Right lobe of liver (tissue), 6 donors: ENCODE measurements around the gene C1orf105. TPM values are rescaled to one million over a fixed set of nuclear protein-coding genes. Genes with fewer than 3 reads are reported as not detected.
A peak's percentile ranks its signal among the peaks of the same experiment; 100 is the strongest.

Experiments
- ATAC-seq, 4 donors: fragments of 200-7000 bp; cut with Tn5 transposase; one replicate each; pipeline ENCODE4 v1.9.1; 2020; ENCODE audit warnings: mild to moderate bottlenecking in 4 of 4, moderate library complexity in 4 of 4
- DNase-seq, 3 donors: peaks; one replicate each; pipeline ENCODE4 v3.0.0-alpha.2; 2020
- H3K27ac ChIP-seq, 3 donors: fragments of 200-600 bp; one replicate each; pipeline ENCODE4 v1.8.0; 2022
- H3K27me3 ChIP-seq, 2 donors: fragments of 200-600 bp; one replicate each; pipeline ENCODE4 v1.8.0; 2022
- H3K36me3 ChIP-seq, 4 donors: fragments of 200-600 bp; sonication (generic) in 1 of 4; one replicate each; pipeline versions ENCODE4 v1.5.1 to v1.8.0; 2017 to 2022; ENCODE audit warnings: control low read depth in 1 of 4
- H3K4me1 ChIP-seq, 4 donors: fragments of 200-600 bp; sonication (generic) in 1 of 4; one replicate each; pipeline versions ENCODE4 v1.5.1 to v1.8.0; 2017 to 2022; ENCODE audit warnings: control low read depth in 1 of 4
- H3K4me3 ChIP-seq, 3 donors: fragments of 200-600 bp; one replicate each; pipeline ENCODE4 v1.8.0; 2022
- H3K9me3 ChIP-seq, 4 donors: fragments of 200-600 bp; sonication (generic) in 1 of 4; one replicate each; pipeline versions ENCODE4 v1.5.1 to v1.8.0; 2017 to 2022; ENCODE audit warnings: control low read depth in 1 of 4
- CTCF ChIP-seq, 4 donors: fragments of 200-600 bp in 3 of 4; fragments of 450-650 bp in 1 of 4; IDR thresholded peaks; one replicate each; pipeline versions ENCODE4 v1.5.1 to v1.8.0; 2016 to 2022; ENCODE audit warnings: antibody characterized with exemption in 4 of 4, mild to moderate bottlenecking in 2 of 4
- POLR2A ChIP-seq: fragments of 450-650 bp; IDR thresholded peaks from one replicate; pipeline ENCODE4 v1.6.1; 2017; ENCODE audit warnings: antibody characterized with exemption, mild to moderate bottlenecking
- WGBS: methylation state at CpG from one replicate; pipeline ENCODE4 v1.1.6; 2018; ENCODE audit warnings: low coverage, low lambda C conversion rate; ENCODE audit not compliant: insufficient coverage; ENCODE audit errors: missing lambda C conversion rate; 5-methylcytosine and 5-hydroxymethylcytosine counted together
- intact Hi-C, 2 donors: fragments of 100-400 bp; cut with DNase I; formaldehyde crosslinking; loops; one replicate each; pipeline versions ENCODE4 v1.11.2 to v1.14.1; 2022
- total RNA-seq, 6 experiments: library from RNA; depleted of rRNA in 2 of 6; stranded (reverse); fragments of >200 nt in 2 of 6; fragmentation: NEBNext Ultra II Directional in 3 of 6; extraction: Animal tissue kit (Norgen Biotek cat#: 25700) in 3 of 6; gene quantifications; one replicate each; pipeline versions ENCODE4 v1.1.0 to v1.2.4, GENCODE V29; 2016 to 2023
- donor health status: DM: no; HTN: yes; CAD: no.
- donor health status: DM: no; HTN: no; CAD: no.
- donor health status: DM: no; HTN: no; CAD: no.
- donor health status: DM: no; HTN: yes; CAD: no.
- donor health status: DM: no; HTN: yes; CAD: no.

Gene C1orf105
- total RNA-seq, 6 experiments from 2014 or later: 0.24 to 1.3 (median 0.46) TPM; not detected in 2

DNA sequence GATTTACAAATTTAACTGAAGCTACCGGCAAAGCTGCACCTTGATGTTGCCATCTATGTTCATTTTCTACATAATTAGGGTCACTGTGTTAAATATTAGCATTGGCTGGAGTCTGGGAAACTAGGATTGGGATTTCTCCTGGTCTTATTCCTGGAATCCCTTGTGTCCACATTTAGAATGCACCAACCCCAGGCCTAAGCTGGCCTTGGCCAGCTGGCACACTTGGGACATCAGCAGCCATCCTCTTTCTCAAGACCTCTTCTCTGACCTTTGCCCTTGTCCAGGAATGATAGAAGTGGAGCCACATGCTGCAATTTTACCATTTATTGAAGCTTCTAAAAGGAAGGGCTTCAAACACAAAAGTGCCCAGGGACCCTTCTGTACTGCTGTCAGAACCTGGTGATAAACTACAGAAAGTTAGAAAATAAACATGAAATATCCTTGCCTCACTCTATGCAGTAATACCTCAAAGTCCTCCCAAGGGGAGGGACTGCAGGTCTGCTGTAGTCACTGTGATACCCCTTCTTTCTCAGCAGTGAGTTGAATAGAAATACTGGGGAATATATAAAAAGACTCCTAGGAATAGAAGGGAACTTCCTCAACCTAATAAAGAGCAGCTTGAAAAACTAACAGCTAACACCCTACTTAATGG is 37.1 kb downstream of the C1orf105 start:
- peaks cover 0 to 13% (median 2%) of the 10 kb centered on the region in 4 donors for H3K4me1 ChIP-seq
- TF ChIP-seq CTCF (IDR thresholded peaks at IDR 0.05) (no peak), POLR2A (no peak)
- peak in 3 of 4 donors; percentile 40 to 81 (median 46) for ATAC-seq

GRCh38 chr1:172460177-172460576 is 39.7 kb downstream of the C1orf105 start:
- ATAC-seq: peak in 1 of 4 donors; percentile 48
- DNase-seq: no peak
- no peak overlapping the region for H3K4me3 ChIP-seq
- peaks cover 0 to 9% (median 0%) of the 10 kb centered on the region in 4 donors for H3K4me1 ChIP-seq
- H3K27ac ChIP-seq: no peak overlapping the region
- no peaks in the 10 kb centered on the region for H3K9me3 ChIP-seq
- no peaks in the 10 kb centered on the region for H3K27me3 ChIP-seq
- no peak for TF ChIP-seq CTCF (IDR thresholded peaks at IDR 0.05)
- TF ChIP-seq POLR2A: no peak
- intact Hi-C loops: no loop called here
- no peaks in the 10 kb centered on the region for H3K36me3 ChIP-seq
- WGBS: 90% methylated on average over 1 of the region's 1 CpG

More for the DNA sequence above, 37.1 kb downstream of the C1orf105 start:
- intact Hi-C loops: loop anchor here in 1 of 2 donors (10.0 kb wide), 1 partner anchor 257 kb away; no protein-coding TSS in a partner anchor
- 86% methylated on average over 1 of the region's 1 CpG for WGBS
- H3K27me3 ChIP-seq: no peaks in the 10 kb centered on the region
- H3K9me3 ChIP-seq: no peaks in the 10 kb centered on the region
- H3K36me3 ChIP-seq: no peaks in the 10 kb centered on the region
- H3K27ac ChIP-seq: no peak overlapping the region
- H3K4me3 ChIP-seq: no peak overlapping the region
- no peak for DNase-seq

GRCh38 chr1:172460887-172461315 is 40.4 kb downstream of the C1orf105 start:
- 90% methylated on average over 1 of the region's 1 CpG for WGBS
- intact Hi-C loops: no loop called here
- Histone ChIP-seq H3K27me3 (no peaks in the 10 kb centered on the region), H3K9me3 (no peaks in the 10 kb centered on the region), H3K4me3 (no peak overlapping the region), H3K4me1 (peaks cover 0 to 9% (median 0%) of the 10 kb centered on the region in 4 donors), H3K27ac (no peak overlapping the region), H3K36me3 (no peaks in the 10 kb centered on the region)
- TF ChIP-seq POLR2A (no peak), CTCF (IDR thresholded peaks at IDR 0.05) (no peak)
- no peak for DNase-seq
- ATAC-seq: no peak

GRCh38 chr1:172465617-172466016 is 45.1 kb downstream of the C1orf105 start:
- Histone ChIP-seq H3K36me3 (no peaks in the 10 kb centered on the region), H3K4me1 (peaks cover 0 to 17% (median 0%) of the 10 kb centered on the region in 4 donors), H3K27me3 (no peaks in the 10 kb centered on the region), H3K27ac (no peak overlapping the region), H3K4me3 (no peak overlapping the region), H3K9me3 (no peaks in the 10 kb centered on the region)
- DNase-seq: no peak
- 67% methylated on average over 1 of the region's 1 CpG for WGBS
- no peak for ATAC-seq
- TF ChIP-seq POLR2A (no peak), CTCF (IDR thresholded peaks at IDR 0.05) (no peak)
- intact Hi-C loops: no loop called here
